SK-N-MC (cell line): ENCODE results near the gene CHST7.
A peak's percentile ranks its signal among the peaks of the same experiment; 100 is the strongest.

Source experiments
- DNase-seq: peaks from one replicate; pipeline ENCODE4 v3.0.0-alpha.2; 2011; ENCODE audit warnings: low read depth, low spot score
- H3K27ac ChIP-seq: fragments of 200-600 bp; sonication (generic); 2 replicates; pipeline ENCODE4 v1.5.1; 2016; ENCODE audit warnings: mixed run types
- H3K36me3 ChIP-seq: fragments of 200-600 bp; sonication (generic); 2 replicates; pipeline ENCODE4 v1.6.1; 2017; ENCODE audit warnings: antibody characterized with exemption, low read length, mixed read lengths; ENCODE audit not compliant: insufficient read depth
- H3K4me3 ChIP-seq: fragments of 200-600 bp; sonication (generic); 2 replicates; pipeline ENCODE4 v1.5.1; 2016
- H3K9ac ChIP-seq: fragments of 200-600 bp; sonication (generic); 2 replicates; pipeline ENCODE4 v1.8.0; 2017; ENCODE audit warnings: mixed run types, mixed read lengths; ENCODE audit not compliant: insufficient read length
- H3K9me3 ChIP-seq: fragments of 200-600 bp; sonication (generic); 2 replicates; pipeline ENCODE4 v1.6.1; 2017; ENCODE audit warnings: low read depth, mild to moderate bottlenecking, antibody characterized with exemption, low read length, moderate library complexity, mixed read lengths
- EZH2 ChIP-seq: fragments of 200-600 bp; sonication (generic); IDR thresholded peaks from one replicate; pipeline ENCODE4 v1.6.1; 2017; ENCODE audit warnings: antibody characterized with exemption
- FOXP2 ChIP-seq: optimal IDR thresholded peaks from 2 replicates; pipeline ENCODE3; 2011; ENCODE audit warnings: mild to moderate bottlenecking, moderate library complexity; ENCODE audit not compliant: insufficient read depth; ENCODE audit errors: extremely low read length, control extremely low read depth
- POLR2AphosphoS5 ChIP-seq: IDR thresholded peaks from 2 replicates; pipeline ENCODE4 v1.6.1; 2012; ENCODE audit warnings: mild to moderate bottlenecking, low read depth, low read length, borderline replicate concordance

The CHST7 gene

GRCh38 chrX:46588263-46588662, 14.7 kb downstream of the CHST7 start:
- DNase-seq, result no peak
- TF ChIP-seq EZH2 (no peak), FOXP2 (no peak), POLR2AphosphoS5 (no peak)
- Histone ChIP-seq H3K9ac (peak overlapping the region; percentile 26), H3K4me3 (peak overlapping the region; percentile 54), H3K9me3 (no peaks in the 10 kb centered on the region), H3K27ac (peak overlapping the region; percentile 71; the same call in 1 of the 2 replicates), H3K36me3 (no peaks in the 10 kb centered on the region)

- no peak for TF ChIP-seq POLR2AphosphoS5
- no peak for TF ChIP-seq FOXP2
- TF ChIP-seq EZH2, result no peak
- Histone ChIP-seq H3K9me3 (no peaks in the 10 kb centered on the region), H3K9ac (no peak overlapping the region), H3K36me3 (no peaks in the 10 kb centered on the region), H3K4me3 (no peak overlapping the region), H3K27ac (no peak overlapping the region)
- no peak for DNase-seq
These were observed 16.6 kb downstream of the CHST7 start for GRCh38 chrX:46589977-46590723.

DNA sequence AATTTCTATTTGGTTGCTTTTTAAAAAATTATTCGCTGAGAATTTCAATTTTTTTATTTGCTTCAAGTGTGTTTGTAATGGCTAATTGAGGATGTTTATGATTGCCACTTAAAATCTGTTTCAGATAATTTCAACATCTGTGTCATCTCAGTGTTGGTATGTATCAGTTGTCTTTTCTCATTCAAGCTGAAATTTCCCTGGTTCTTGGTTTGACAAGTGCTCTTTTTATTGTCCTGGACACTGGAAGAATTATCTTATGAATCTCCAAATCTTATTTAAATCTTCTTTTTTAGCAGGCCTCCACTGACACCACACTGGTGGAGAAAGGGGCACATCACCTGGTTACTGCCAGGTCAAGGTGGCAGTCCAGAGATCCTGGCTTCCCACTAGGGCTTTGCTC, 21.5 kb downstream of the CHST7 start:
- DNase-seq, result no peak
- H3K9me3 ChIP-seq, result no peaks in the 10 kb centered on the region
- H3K27ac ChIP-seq, result no peak overlapping the region
- H3K9ac ChIP-seq, result no peak overlapping the region
- TF ChIP-seq POLR2AphosphoS5 (no peak), EZH2 (no peak), FOXP2 (no peak)
- no peak overlapping the region for H3K4me3 ChIP-seq
- no peaks in the 10 kb centered on the region for H3K36me3 ChIP-seq

- Histone ChIP-seq H3K27ac (no peak overlapping the region), H3K4me3 (no peak overlapping the region), H3K9ac (no peak overlapping the region), H3K36me3 (no peaks in the 10 kb centered on the region), H3K9me3 (no peaks in the 10 kb centered on the region)
- TF ChIP-seq POLR2AphosphoS5 (no peak), FOXP2 (no peak), EZH2 (no peak)
- DNase-seq, result no peak
These were observed 23.6 kb downstream of the CHST7 start for GRCh38 chrX:46597208-46597607.

DNA sequence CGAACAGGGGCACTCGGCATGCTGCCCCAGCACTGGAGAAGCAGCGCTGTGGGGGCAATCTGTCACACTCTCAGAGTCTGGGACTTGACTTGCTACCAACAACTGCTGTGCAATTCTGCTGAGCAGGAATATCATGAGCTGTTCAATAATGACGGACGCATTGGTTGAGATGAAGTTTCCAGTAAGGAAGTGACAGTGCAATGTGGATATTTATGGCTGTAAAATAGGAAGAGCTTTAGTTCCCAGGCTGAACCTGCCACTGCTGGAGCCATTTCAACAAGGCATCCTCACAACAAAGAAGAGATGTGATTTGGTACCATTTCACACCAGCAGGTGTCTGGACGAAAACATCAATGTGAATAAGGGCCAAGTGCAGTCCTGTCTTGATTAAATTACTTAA, 24.2 kb downstream of the CHST7 start:
- H3K4me3 ChIP-seq, result no peak overlapping the region
- TF ChIP-seq FOXP2, result no peak
- no peak for TF ChIP-seq EZH2
- TF ChIP-seq POLR2AphosphoS5, result no peak
- no peaks in the 10 kb centered on the region for H3K9me3 ChIP-seq
- no peak for DNase-seq
- no peak overlapping the region for H3K27ac ChIP-seq
- H3K9ac ChIP-seq, result no peak overlapping the region
- no peaks in the 10 kb centered on the region for H3K36me3 ChIP-seq

DNA sequence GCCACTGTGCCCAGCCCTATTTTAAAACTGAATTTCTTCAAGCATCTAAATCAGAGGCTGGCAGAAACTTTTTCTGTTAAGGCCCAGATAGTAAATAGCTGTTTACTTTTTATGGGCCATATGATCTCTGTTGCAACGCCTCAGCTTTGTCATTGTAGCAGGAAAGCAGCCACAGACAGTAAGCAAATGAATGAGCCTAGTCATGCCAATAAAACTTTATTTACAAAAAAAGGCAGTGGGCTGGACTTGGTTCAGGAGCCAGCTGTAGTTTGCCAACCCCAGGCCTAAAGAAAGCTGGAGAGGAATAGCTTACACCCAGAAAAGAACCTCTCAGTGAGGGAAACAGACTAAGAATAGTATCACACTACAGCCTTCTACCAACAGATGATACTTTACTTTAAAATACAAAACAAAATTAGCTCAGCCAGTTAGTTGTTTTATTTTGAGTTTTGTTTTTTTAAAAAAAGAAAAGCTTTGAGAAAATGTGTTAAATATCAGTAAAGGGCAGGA, 25.5 kb downstream of the CHST7 start:
- Histone ChIP-seq H3K9me3 (no peaks in the 10 kb centered on the region), H3K4me3 (no peak overlapping the region), H3K36me3 (no peaks in the 10 kb centered on the region), H3K9ac (no peak overlapping the region), H3K27ac (no peak overlapping the region)
- no peak for DNase-seq
- TF ChIP-seq FOXP2 (no peak), POLR2AphosphoS5 (no peak), EZH2 (no peak)

- Histone ChIP-seq H3K27ac (no peak overlapping the region), H3K9ac (no peak overlapping the region), H3K9me3 (no peaks in the 10 kb centered on the region), H3K4me3 (no peak overlapping the region), H3K36me3 (no peaks in the 10 kb centered on the region)
- no peak for DNase-seq
- TF ChIP-seq POLR2AphosphoS5 (no peak), EZH2 (no peak), FOXP2 (no peak)
These were observed 27.7 kb downstream of the CHST7 start for GRCh38 chrX:46601283-46601682.

- no peak overlapping the region for H3K9ac ChIP-seq
- no peak overlapping the region for H3K27ac ChIP-seq
- DNase-seq, result no peak
- no peaks in the 10 kb centered on the region for H3K36me3 ChIP-seq
- no peaks in the 10 kb centered on the region for H3K9me3 ChIP-seq
- no peak overlapping the region for H3K4me3 ChIP-seq
- no peak for TF ChIP-seq EZH2
- no peak for TF ChIP-seq FOXP2
- no peak for TF ChIP-seq POLR2AphosphoS5
These were observed 29.0 kb downstream of the CHST7 start for GRCh38 chrX:46602468-46603102.
